Mesothelial cell of epicardium (in vitro differentiated cells): ENCODE data around the gene HLA-DRB1. TPM values are rescaled to one million over a fixed set of nuclear protein-coding genes. Genes with fewer than 3 reads are reported as not detected.

Source experiments
- DNase-seq, 2 experiments: peaks; one replicate each; pipeline ENCODE4 v3.0.0; 2021; ENCODE audit warnings: low spot score in 2 of 2; ENCODE audit not compliant: unreplicated experiment in 2 of 2
- H3K27ac Mint-ChIP-seq: 2 replicates; pipeline ENCODE4 v1.8.0; 2021; ENCODE audit warnings: mixed read lengths
- H3K27me3 Mint-ChIP-seq: 2 replicates; pipeline ENCODE4 v1.8.0; 2021; ENCODE audit warnings: low read depth, mixed read lengths
- H3K36me3 Mint-ChIP-seq: 2 replicates; pipeline ENCODE4 v1.8.0; 2021; ENCODE audit warnings: mixed read lengths
- H3K4me1 Mint-ChIP-seq: 2 replicates; pipeline ENCODE4 v1.8.0; 2021; ENCODE audit warnings: mixed read lengths
- H3K4me3 Mint-ChIP-seq: 2 replicates; pipeline ENCODE4 v1.8.0; 2021; ENCODE audit warnings: mild to moderate bottlenecking, moderate library complexity, mixed read lengths
- H3K9me3 Mint-ChIP-seq: 2 replicates; pipeline ENCODE4 v1.8.0; 2021; ENCODE audit warnings: mixed read lengths
- CTCF ChIP-seq: fragments of 200-600 bp; sonication (generic); IDR thresholded peaks from one replicate; pipeline ENCODE4 v1.5.0; 2021; ENCODE audit warnings: antibody characterized with exemption; ENCODE audit not compliant: unreplicated experiment
- total RNA-seq: library from RNA; stranded (reverse); gene quantifications from 3 replicates; pipeline ENCODE4 v1.2.1, GENCODE V29; 2021

HLA-DRB1 gene
- total RNA-seq, 1 donor from 2014 or later = 4.5 TPM

DNA sequence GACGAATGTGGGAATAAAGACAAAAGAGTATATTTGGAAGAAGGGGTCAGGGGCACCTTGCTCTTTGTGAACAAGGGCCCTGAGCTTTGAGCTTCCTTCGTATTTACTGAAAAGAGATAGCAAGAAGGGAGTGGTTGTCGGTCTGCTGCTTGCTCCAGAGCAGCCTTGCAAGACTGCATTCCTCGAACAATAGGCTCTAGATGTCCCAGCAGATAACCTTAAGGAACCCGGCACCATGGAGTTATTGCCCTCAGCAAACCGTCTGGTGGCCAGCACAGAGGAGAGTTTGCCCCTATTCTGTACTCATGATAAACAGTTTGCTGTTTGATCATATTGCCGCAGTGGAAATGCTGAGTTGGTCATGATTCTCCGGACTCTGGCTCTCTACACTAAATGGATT, 22.7 kb downstream of the HLA-DRB1 start:
- no peak for DNase-seq
- peaks cover 28% of the 10 kb centered on the region for H3K27me3 Mint-ChIP-seq
- no peak for TF ChIP-seq CTCF
- no peaks in the 10 kb centered on the region for H3K36me3 Mint-ChIP-seq
- no peak overlapping the region for H3K4me3 Mint-ChIP-seq
- no peak overlapping the region for H3K27ac Mint-ChIP-seq
- peaks cover 10% of the 10 kb centered on the region for H3K9me3 Mint-ChIP-seq
- H3K4me1 Mint-ChIP-seq = peaks cover 13% of the 10 kb centered on the region

DNA sequence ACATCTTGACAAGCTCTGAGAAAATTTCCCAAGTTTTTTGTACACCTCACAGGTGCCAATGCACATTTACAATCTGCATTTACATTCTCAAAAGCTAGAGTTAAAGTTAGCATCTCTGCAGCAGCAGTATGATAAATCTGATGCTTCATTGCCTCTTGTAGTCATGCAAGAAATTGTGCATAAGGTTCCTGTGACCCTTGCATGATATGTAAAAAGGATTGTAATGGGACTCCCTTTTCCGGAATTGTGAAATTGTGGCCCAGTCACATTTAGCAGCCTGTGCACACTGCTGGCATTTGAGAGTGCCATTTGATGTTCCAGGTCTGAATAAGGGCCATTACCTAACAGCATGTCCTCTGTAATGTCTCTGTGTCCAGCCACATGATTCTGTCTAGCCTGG, 24.1 kb downstream of the HLA-DRB1 start:
- no peak overlapping the region for H3K4me3 Mint-ChIP-seq
- TF ChIP-seq CTCF = no peak
- peaks cover 26% of the 10 kb centered on the region for H3K27me3 Mint-ChIP-seq
- no peaks in the 10 kb centered on the region for H3K36me3 Mint-ChIP-seq
- peaks cover 13% of the 10 kb centered on the region for H3K4me1 Mint-ChIP-seq
- no peak overlapping the region for H3K27ac Mint-ChIP-seq
- no peak for DNase-seq
- H3K9me3 Mint-ChIP-seq = peaks cover 10% of the 10 kb centered on the region

DNA sequence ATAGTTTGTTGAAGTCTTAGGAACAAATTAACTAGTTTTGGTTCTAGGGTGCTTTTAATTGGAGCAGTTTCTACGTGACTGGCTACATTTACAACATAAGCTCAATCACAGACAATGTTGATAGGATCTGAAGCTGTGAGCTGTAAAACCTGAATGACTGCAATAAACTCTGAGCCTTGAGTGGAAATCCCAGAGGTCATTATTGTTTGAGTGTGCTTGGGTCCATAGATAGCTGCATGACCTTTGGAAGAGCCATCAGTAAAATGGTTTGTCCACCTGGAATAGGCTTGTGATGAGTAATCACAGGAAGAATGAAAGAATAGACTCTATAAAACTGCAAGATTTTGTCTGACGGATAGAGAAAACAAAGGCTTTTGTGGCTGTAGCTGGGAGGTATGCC, 26.7 kb downstream of the HLA-DRB1 start:
- Mint-ChIP-seq H3K4me3 (no peak overlapping the region), H3K27ac (peak overlapping the region; percentile 31), H3K27me3 (peaks cover 11% of the 10 kb centered on the region), H3K4me1 (peaks cover 13% of the 10 kb centered on the region), H3K9me3 (peaks cover 14% of the 10 kb centered on the region), H3K36me3 (no peaks in the 10 kb centered on the region)
- no peak for TF ChIP-seq CTCF
- DNase-seq = no peak

GRCh38 chr6:32559747-32560146, 29.9 kb downstream of the HLA-DRB1 start:
- no peak for TF ChIP-seq CTCF
- Mint-ChIP-seq H3K9me3 (peaks cover 4% of the 10 kb centered on the region), H3K36me3 (no peaks in the 10 kb centered on the region), H3K4me1 (peaks cover 13% of the 10 kb centered on the region), H3K27me3 (peaks cover 14% of the 10 kb centered on the region), H3K27ac (no peak overlapping the region), H3K4me3 (no peak overlapping the region)
- DNase-seq = no peak

- TF ChIP-seq CTCF = no peak
- Mint-ChIP-seq H3K9me3 (peaks cover 4% of the 10 kb centered on the region), H3K4me3 (no peak overlapping the region), H3K27me3 (peaks cover 8% of the 10 kb centered on the region), H3K4me1 (peaks cover 12% of the 10 kb centered on the region), H3K27ac (no peak overlapping the region), H3K36me3 (no peaks in the 10 kb centered on the region)
- DNase-seq = no peak
Observed at GRCh38 chr6:32558426-32559057, 31.1 kb downstream of the HLA-DRB1 start.
